Stimulated activated CD4-positive, alpha-beta T cell treated with anti-CD3 and anti-CD28 coated beads, TNF-alpha, amount 100 ng/mL, for 4 hours (primary cell): ENCODE measurements around the gene NADK.
"Not testable (repeated sequence)": the region's sequence is repeated elsewhere in the genome, so short reads cannot be mapped to it uniquely, and the experiment has no call there.

ENCODE experiments used
- DNase-seq, 3 experiments: peaks; one replicate each; pipeline ENCODE4 v3.0.0-alpha.2; 2020; ENCODE audit warnings: low read depth in 3 of 3

NADK gene

GRCh38 chr1:1764876-1765470 lies 13.3 kb downstream of the NADK start:
- no peak for DNase-seq

GRCh38 chr1:1763657-1764621 lies 14.3 kb downstream of the NADK start:
- no peak for DNase-seq

DNA sequence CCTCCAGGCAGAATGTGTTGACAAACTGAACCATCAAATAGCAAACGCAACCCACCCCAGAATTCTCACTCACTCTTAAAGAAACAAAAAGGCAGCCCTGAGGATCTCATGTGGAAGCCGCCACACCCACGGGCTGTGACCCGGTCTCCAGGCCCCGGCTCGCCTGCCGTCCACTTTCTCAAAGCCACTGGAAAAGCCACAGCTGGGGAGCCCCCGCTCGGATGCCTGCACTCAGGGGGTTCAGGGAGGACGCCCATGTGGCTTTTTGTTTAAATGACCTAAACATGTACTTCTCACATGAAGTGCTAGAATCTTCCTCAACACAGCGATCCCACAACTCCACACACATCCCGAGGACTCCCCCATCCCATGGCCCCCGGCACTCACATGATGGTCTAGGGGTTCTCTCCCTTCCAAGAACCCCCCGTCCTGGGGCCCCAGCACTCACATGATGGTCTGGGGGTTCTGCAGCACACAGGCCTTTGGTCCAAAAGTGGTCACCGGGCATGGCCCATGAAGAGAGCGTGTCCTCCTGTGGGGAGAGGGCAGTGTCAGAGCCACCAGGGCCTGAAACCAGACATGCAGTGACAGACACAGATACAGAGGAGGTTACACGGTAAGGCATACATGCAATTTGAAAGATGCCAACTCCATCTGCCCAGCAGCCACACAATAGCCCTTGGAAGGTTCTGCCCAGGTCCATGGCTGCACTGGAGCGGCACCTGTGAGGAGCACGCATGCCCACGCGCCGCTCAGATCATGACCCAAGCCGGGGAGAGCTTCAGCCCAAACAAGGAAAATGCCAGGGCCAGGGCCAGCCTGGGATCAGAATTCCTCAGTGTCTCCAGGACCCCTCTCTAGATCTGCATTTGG lies 16.5 kb downstream of the NADK start:
- DNase-seq: no peak

- no peak for DNase-seq
These were observed 17.6 kb downstream of the NADK start for GRCh38 chr1:1760715-1761114.

- DNase-seq: no peak
These were observed 18.0 kb downstream of the NADK start for GRCh38 chr1:1760345-1760650.

GRCh38 chr1:1759456-1760344 lies 18.6 kb downstream of the NADK start:
- DNase-seq: no peak

DNA sequence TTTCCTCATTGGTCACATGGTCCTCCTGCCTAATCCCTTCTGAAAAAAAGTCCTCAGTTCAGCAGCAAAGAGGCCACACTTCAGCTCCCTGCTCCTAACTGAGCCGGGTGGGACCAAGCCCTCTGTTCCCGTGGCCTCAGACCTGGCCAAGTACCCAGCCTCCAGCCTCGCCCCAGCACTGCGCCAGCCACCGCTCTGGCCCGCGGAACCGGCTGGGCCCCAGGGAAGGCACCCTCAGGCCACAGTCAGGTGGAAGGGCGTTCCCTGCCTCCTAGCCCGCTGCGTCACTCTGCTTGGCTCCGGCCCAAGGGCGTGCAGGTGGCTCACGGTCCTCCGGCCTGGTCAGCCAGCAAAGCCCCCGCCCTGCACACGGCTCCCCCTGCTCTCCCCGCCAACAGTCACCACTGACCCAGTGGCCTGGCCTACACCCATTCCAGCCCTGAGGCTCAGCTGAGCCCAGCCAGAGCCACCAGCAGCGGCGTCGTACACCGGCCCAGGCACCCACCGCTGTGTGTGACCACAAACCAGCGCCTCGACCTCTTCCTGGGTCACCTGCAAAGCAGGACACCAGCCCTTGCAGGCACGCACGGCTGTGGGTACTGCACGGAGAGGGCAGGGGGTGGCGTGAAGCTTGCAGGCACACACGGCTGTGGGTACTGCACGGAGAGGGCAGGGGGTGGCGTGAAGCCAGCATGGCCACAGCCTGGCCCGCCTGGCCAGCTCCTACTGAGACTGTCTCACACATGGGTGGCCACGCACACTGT lies 19.4 kb downstream of the NADK start:
- DNase-seq: no peak

DNA sequence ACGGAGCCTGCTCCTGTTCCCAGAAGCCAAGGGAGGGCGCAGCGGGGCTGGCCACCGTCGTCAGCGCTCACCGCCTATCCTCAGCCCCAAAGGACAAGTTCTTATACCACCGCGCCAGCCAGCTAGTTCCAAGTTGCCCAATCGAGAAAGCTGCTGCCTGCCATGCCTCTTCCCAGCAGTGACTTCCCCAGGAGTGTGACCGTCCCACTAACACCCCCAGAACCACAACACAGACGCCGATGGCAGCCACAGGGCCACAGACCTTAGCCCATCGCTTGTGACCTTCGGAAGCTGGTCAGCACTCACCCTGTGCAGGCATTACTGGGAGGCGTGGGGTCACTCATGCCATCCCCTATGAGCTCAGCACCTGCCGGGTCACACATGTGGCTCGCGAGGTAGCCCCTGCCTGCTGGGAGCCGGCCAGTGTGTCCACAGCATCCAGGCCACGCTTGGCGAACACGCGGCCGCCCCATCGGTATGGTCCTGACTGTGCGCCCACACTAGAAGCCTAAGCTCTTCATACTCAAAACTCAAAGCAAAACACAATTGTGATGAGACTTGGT lies 20.1 kb downstream of the NADK start:
- DNase-seq: no peak

DNA sequence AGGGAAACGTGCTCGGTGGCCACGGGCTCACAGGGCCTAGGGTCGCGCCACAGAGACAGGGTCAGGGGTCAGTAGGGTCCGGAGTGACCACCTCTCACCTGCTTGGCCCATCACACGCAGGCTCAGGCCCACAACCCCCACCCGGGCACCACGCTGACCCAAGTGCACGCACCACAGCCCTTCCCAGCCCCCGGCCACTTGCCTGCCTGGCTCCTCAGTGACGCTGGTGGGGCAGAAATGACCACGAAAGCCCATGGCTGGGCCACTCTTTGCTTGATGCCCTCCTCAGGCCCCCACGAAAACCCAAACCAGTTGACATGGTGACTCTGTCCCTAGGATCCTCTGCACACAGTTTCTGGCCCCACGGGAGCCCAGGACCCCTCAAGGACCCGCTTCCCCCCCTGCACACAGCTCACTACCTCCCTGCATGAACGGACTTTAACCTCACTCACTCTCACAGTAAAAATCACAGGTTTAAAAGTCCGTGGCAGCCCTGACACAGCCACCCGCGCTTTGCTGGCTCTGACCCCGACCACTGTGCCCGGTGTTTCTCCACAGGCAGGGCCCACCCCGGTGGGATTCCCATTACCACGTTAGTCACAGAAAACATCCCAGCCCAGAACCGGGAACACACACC lies 20.7 kb downstream of the NADK start:
- no peak for DNase-seq

DNA sequence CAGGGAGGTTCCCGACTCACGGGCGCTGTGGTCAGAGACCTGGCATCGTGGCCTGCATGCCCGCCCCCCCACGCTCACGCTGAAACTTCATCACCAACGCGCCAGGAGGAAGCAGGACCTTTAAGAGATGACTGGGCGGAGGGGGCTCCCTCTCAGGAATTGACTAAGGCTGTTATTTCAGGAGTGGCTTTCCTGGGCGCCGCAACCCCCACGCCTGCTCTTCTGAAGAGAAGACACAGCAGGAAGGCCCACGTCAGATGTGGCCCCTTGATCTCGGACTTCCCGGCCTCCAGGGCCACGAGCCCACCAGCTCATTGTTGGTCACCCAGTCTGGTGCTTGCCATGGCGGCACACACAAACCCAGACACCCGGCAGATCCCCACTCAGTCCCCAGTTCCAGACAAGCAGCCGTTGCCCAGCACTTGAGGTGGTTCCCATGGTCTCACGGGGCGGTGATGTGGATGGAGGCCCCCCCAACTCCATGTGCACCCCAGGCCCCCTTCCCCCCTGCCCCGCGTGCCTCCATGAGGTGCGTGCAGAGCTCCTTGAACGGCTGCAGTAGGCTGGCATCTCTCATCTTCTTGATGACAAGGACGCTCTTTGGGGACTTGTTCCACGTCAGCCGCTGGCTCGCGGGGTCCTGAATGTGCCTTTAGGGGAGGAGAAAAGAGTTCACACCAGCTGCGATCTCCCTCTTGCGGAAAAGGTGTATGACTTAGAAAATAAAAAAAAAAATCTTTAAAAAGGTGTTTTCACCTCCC lies 21.4 kb downstream of the NADK start:
- DNase-seq: no peak

DNA sequence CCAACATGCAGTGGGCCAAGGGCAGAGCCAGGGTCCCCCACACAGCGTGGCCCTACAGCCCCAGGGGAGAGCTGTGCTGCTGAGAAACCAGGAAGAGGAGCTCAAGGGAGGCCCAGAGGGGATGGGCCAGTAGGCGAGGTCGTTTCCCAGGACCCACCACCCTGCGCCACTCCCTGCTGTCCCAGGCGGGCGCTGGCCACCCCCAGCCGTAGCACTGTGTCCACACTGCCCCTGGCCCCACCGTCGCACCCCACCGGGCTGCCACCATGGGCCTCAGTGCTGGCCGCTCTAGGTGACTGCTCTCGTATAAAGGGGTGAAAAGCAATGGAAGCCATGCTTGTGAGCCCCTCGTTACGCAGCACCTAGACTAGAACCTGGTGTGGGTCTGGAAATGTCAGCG lies 22.4 kb downstream of the NADK start:
- DNase-seq: no peak

DNA sequence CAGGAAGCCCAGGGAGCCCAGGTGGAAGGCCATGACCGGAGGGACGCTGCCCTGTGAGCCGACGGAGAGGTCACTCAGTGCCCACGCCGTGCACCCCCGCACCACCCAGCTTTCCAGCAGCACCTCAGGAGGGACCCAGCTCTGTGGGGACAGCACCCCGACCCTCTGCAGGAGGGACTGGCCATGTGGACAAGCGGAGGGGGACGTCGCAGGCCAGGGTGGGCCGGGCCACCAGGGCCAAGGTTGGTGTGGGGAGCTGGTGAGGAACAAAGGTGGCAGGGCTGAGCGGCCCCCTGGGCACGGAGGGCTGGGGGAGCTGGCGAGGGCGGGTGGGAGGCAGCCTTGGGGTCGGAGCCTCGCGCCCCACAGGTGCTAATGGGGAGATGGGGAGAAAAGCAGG lies 22.8 kb downstream of the NADK start:
- DNase-seq: no peak

DNA sequence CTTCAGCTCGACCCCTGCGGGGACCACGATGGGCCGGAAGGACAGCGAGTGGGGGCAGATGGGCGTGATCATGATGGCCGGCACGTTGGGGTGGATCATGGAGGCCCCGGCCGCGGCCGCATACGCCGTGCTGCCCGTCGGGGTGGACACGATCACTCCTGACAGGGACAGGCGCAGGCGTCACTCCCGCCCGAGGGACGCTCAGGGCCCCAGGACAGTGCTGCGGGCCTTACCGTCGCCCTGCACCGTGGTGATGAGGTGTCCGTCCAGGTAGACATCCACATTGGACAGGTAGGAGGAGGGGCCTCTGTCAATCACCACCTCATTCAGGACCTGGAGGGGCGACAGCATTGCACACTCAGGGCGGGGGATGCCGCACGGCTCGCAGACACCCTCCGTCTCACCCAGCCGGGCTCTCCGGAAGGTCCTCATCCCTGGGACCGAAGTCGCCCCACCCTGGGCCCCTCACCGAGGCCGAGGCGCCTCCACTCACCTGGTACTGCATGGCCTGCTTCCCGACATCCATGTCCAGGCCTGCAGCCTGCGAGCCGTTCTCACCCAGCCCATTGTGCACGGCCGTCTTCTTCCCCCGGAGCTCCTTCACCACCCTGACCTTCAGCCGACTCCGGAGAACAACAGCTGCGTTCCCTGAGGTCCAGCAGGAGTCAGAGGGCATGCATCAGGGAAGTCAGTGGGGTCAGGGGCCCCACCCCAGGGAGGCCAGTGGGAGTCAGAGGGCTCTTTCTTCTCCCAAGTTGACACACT lies 24.0 kb downstream of the NADK start:
- no peak for DNase-seq

DNA sequence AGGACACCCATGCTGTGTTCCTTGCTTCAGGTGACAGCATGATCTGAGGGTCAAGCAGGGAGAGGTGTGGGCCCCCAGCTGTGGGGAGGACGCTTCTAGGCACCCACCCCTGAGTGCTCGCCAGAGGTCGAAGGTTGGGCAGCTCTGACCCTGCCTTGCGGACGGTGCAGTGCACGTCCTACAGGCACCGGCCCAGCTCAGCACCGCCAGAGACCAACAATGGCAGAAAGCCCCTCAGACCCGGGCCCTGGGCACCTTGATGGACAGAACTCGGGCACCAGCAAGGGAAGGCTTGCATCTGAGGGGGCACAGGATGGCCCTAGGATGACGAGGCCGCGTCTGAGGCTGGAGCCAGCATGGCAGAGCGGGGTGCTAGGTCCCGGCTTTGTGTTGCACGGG lies 24.7 kb downstream of the NADK start:
- DNase-seq: no peak

DNA sequence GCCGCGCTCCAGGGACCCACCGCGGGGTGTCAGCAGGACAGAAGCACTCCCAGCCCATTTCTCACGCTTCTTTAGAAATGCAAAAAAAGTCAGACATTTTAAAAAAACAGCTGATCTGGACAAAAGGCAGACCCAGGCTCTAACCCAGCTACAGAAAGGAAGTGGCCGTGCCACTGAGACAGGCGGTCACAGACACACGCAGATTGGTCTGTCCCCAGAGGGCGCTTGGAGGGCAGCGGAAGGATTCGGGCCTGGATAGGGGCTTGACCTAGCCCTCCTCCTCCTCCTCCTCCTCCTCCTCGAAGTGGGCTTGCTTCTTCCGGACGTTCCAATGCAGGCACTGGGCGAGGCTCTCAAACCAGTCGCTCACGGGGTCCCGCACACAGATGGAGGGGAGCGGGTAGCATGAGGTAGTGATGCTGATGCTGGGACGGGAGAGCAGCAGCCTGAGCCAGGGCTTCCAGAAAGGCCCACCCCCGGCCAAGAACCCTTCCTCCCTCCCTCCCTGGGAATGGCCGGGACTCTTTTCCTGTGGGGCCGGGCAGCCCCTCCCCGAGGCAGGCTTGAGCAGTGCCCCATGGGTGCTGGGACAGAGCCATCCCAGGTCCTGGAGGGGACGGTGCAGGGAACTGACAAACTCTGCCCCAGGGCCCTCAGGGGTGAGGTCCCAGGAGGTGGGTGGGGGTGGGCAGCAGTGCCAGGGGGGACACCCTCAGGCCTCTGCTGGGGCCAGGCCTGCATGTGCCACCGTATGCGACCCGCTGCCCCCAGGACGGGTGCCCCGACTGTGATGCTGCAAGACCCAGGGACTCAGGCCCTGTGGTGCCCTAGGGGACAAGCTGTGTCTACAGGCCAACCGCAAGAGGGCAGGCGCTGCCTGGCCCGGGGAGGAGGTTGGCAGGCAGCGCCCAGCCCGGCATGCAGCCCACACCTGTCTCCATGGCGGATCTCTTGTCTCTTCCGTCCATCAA lies 25.3 kb downstream of the NADK start:
- DNase-seq: no peak

DNA sequence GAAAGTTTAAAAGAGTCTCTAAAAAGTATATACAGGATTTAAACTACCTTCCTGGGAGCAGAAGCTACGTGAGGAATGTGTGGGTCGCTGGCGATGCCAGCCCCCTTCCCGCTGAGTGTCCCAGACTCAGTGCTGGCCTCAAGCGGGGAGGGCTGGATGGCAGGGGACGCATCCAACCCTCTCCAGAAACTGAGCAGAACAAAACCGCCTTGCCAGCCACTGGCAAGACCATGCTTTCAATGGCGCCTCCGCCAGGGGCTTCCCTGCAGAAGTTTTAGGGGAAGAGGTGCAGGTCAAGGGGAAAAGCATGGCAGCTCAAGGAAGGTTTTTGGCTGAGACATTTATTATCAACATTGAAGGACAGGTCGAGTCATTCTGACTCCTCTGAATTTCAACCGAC lies 26.1 kb downstream of the NADK start:
- DNase-seq: no peak

- DNase-seq: not testable (repeated sequence)
These were observed 28.3 kb downstream of the NADK start for GRCh38 chr1:1749941-1750340.
